ENCODE measurements around the gene GNPAT.

The GNPAT gene

DNA sequence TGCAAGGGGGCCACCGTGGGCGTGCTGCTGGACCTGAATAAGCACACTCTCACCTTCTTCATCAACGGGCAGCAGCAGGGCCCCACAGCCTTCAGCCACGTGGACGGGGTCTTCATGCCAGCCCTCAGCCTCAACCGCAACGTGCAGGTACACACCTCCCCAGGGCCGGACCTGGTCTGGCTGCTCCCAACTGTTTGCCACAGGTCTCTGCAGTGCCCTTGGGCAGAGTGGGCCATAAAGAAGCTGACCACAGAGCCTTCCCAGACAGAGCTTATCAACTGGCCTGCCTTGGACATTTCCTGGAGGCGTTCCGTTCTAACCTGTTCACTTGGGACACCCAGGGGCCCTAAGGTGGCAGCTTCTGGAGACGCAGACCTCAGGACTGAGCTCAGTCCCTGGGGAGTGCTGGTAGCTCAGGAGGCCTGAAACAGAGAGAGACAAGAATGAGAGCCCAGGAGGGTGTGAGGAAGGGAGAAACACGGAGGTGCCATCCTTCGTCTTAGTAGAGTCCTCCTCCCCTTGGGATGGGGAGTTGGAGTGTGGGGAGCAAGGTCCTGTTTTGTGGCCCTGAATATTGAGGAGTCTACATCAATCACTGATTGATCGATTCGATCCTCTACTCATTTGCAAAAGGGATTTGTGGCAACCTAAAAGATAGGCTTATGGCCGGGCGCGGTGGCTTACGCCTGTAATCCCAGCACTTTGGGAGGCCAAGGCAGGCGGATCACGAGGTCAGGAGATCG is 27.0 kb upstream of the GNPAT start:
- no peak for DNase-seq

DNA sequence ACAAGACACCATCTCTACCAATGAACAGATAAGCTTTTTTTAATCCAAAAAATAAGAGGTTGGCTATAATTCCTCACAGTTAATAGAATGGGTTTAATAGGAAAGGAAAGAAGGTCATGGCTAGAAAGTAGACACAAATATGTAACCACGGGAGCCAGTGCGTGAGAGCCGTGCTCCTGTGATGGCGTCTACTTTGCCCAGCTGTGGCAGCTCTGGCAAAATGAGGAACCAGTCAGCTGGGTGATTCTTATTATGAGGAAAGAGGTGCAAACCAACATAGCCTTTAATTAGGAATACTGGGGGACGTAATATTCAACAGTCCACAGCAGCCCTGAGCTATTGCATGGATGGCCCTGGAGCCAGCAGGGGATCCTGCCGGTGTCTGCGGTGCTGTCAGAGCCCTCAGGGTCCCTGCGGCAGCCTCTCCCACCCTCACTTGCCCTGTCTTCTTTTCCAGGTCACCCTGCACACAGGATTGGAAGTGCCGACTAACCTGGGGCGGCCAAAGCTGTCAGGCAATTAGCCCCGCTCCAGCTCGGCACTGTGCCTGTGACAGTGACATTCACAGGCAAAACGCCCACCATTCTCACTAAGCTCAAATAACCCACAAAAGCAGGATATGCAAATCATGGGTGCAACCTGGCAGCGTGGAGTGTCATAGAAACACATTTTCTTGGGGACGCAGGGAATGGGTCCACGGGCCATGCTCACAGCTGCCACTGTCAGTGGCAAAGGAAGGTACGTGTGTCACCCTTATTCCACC is 25.9 kb upstream of the GNPAT start:
- DNase-seq, result no peak

DNA sequence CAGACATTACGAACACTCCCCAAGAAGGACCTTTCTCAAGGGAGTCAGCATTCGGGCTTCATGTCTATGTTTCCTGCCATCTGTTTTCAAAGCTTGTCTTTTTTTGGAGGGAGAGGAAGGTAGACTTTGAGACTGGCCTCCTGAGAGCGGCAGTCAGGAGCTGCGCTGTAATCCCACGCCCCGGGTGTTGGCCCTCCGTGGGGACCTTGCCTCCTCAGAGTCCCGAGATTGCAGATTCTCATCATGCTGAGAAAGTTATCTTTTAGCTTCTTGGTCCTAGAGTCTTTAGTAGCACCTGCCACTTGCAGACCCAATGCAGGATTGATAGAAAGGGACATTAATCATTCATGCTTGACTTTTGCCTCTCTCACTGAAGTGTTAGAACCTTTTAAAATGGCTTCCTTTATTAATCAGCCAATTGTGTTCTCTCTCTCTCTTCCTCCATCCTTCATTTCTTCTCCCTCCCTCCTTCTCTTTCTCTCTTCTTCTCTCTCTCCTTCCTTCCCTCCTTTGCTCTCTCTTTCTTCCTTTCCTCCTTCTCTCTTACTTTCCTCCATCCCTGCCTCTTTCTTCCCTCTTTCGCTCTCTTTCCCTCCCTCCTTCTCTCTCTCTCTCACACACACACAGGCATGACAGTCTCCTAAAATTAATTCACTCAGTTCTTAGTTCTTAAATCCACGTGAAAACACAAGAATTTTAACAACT is 25.2 kb upstream of the GNPAT start:
- no peak for DNase-seq

DNA sequence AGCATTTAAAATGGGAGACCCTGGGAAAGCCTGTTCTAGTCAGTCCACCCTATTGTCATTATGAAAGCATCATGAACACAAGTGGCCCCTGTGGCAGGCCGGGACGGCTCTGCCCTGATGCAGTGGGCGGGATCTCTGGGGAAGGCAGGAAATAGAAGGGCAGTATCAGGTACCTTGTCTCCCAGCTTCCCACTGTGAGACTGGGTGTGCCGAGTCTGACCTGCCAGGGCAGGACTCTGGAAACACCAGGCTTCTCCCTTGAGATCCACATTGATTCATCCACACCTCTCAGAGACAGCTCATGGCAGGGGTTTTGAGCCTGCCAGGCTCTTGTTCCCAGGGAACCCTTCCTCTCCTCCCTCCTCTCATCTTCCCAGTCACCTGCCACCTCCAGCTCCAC is 24.5 kb upstream of the GNPAT start:
- peak; percentile 77 for DNase-seq

DNA sequence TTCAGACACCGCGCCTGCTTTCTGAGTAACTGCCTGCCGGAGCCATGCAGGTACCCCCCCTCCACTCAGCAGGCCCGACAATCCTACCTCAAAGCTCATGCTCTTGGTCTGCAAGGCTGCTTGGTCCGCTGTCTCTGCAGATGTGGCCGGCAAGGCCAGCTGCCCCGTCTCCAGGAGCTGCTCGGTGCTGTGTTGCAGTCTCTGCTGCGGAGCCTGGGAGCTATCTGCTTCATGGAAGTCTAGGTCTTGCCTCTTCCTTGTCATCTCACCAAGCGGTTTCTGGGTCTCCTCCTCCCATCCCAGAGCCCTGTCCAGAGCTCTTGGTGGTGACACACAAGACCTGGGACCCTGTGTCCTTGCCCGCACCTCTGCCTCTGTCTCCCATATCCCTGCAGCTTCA is 24.0 kb upstream of the GNPAT start:
- DNase-seq, result no peak

DNA sequence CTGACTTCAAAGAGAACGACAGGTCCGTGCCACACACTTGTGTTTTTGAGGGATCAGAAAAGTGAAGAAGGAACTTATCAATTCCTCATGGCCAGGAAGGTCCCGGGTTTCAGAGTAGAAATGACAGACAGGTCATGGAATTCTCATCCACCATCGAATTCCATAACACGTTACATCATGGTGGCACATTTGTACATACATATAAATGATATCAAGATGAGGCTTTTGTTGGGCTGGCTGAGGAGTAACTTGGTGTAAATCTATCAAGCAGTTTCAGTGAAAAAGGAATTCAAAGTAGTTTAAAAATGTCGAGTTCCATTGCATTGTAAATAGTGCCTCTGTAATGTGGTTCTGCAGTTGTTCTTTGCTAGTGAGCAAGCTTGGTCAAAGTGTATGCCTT is 22.9 kb upstream of the GNPAT start:
- no peak for DNase-seq

DNA sequence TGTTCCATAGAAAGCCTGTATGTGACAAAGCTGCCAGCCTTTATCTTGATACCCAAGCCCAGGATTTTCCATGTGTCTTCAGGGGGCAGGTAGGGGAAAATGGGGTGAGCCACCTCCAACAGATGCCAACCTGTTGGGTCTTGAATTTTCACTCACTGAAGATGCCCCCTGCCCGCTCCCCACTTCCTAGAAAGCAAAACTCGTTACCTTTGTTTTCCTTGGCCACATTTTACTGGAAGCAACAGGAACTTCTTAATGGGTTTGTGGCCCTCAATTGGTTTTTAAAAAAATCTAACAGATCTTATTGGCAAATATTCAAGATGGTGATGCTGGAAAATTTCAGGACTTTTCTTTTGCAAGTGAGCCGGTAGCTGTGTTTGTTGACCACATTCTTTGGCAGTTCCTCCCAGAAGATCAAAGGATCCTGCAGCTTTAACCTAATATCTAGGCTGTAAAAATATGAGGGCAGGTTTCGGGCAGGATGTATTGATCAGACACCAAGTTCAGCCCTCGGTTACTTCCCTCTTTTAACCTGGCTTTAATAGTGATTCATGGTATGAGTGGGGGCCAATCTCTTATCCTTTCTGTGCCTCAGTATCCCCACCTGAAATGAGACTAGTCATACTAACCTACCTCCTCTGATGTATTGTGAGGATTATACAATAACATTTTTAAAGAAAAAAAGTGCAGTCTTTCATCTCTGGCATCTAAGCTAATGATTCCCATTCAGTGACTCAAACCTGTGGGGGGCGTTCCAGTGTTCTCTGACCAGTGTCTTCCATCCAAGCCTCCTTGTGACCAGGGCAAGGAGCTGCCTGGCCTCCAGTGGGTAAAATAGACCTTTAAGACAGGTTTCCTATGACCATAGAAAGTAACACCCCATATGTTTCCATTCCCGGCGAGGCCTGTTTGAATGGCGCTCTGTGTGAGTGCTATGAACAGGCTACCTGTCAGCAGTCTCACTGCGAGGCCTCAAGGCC is 21.3 kb upstream of the GNPAT start:
- DNase-seq, result no peak

DNA sequence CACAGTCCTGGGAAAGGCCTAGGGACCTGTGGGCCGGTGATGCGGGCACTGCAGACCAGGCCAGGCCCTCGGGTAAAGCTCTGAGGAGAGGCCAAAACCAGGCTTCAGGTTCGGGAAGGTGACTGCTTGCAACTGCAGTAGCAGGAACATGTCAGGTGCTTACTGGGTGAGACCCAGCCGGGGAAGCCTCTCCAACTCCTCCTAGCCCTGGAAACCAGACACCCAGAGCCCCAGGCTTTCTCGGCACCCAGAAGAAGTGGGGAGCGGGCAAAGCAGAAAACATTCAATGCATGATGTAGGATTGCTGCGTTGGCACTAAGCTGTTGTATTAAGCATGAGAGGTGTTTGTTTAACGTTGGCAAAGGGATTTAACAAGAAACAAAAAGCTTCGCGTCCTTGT is 20.2 kb upstream of the GNPAT start:
- no peak for DNase-seq

DNA sequence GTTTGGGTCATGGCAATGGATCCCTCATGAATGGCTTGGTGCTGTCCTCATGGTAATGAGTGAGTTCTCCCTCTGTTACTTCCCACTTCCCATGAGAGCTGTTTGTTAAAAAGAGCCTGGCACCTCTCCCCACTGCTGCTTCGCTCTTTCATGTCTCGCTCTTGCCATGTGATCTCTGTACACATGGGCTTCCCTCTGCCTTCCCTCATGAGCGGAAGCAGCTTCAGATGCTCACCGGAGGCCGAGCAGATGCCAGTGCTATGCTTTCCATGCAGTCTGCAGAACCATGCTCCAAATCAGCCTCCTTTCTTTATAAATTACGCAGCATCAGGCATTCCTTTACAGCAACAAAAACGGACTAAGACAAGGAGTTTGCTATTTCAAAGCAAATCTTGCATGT is 14.9 kb upstream of the GNPAT start:
- no peak for DNase-seq

DNA sequence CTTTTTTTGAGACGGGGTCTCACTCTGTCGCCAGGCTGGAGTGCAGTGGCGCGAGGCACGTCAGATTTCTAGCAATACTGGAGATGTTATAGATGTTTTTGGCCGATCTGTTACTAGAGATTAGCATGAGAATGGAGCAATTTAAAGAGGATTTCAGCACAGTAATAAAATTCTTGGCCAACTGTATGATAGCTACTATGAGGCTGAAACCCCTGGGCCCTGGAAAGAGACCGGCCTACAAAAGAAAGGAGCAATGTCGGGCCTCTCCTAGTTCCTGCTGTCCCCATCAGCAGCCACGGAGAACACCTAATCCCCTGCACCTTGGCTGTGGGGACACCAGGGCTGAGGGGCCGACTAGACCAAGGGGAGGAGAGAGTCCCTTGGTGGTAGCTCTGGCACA is 9.5 kb upstream of the GNPAT start:
- DNase-seq, result no peak

DNA sequence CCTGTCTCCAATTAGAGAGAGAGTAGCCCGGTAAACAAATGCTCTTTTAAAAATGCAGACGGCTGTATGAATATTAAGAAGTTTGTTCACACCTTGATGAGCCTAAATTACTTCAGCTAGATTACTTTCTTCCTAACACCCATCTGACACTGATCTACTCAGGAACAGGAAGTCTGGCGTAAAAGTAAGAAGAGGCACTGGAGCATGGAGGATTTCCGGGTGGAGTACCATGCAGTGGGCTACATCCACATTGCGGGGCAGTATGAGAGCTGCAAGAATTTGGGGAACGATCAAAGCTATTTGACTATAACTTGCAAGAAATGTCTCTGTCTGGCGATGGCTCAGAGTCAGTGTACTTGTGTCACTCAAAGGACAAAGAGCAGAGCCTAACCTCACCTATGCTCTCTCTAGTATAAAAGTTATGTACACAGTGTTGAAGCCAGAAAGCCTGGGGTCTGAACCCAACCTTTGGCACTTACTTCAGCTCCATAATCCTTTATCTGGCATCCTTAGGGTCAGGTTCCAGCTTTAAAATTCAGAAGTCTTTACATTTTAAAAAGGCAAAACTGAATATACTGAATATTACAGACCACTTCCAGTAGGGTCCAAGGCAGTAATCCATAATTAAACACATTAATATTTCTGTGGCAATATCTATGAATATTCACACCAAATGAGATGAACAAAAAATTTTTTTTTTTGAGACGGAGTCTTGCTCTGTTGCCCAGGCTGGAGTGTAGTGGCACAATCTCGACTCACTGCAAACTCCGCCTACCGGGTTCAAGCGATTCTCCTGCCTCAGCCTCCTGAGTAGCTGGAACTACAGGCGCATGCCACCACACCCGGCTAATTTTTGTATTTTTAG is 7.9 kb upstream of the GNPAT start:
- DNase-seq, result no peak

DNA sequence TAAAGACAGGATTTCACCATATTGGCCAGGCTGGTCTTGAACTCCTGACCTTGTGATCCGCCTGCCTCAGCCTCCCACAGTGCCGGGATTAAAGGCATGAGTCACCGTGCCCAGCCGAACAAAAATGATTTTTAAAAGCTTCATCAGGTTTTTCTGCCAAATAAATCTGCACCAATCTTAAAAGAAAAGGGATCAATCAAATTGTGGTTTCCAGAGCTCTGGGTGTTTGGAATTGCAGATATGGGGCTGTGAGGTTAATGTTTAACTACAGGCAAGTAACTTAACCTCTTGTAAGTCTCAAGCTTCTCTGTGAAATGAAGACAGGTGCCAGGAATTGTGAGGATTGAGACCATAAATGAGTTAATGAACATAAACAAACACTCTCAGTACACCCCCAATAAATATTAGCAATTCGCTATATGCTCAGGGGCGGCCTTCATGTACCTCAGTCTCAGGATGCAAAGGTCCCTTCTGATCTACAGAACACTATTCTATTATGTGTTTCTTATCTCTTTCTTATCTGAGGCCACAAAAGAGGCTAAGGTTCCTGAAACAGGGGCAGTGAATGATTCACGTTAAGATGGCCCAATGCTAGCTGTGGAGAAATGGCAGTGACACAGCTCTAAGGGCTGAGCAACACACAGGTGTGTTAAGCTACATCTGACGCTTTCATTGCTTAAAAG is 7.1 kb upstream of the GNPAT start:
- no peak for DNase-seq

DNA sequence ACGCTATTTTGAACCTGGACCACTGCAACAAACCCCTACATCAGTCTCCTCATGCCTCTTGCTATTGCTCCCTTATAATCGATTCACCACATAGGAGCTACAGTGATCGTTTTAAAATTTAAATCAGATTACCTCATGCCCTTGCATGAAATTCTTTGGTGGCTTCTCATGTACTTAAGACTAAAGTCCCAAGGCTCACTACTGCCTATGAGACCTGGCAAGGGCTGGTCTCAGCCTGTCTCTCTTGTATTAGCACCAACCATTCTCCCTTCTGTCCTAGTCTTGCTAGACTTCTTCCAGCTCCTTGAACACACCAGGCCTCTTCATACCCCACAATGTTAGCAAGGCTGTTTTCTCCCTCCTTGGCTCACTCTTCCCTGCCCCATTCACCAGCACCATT is 6.5 kb upstream of the GNPAT start:
- no peak for DNase-seq

DNA sequence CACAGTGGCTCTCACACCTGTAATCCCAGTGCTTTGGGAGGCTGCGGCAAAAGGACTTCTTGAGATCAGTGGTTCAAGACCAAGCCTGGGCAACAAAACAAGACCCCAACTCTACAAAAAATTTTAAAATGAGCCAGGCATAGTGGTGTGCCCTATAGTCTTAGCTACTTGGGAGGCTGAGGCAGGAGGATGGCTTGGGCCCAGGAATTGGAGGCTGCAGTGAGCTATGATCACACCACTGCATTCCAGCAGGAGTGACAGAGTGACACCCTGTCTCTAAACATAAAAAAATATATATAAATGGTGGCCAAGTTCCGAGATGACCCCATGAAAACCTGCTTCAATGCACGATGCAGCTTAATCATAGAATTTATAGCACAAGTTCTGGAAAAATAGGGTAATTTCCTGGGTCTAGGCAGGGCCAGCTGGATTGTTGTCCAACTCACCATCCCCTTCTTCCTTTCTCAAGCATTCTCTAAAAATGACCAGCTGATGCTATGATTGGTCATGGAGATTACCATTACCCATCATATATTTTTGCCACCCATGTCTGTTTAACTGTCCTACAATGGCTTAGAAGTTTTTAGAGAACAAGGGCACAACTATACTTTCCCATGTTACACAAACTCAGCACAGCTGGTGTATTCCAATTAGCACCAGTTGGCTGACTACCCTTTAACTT is 5.3 kb upstream of the GNPAT start:
- no peak for DNase-seq

DNA sequence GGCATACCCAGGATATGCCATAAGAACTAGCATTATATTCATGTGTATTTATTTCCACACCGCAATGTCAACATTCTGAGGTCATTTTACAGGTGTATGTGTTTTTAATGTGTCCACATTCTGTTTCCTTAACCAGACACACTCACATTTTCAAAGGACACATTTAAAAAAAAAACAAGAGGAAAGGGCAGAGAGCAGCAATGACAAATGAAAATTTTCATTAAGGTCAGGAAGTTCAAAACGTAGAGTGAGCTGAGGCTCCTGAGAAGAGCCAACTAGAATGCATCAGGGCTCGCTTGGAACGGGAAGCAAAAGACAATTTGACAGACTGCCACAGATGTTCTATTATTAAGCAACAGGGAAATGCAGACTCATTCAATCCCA is 4.8 kb upstream of the GNPAT start:
- peak; percentile 51 for DNase-seq

DNA sequence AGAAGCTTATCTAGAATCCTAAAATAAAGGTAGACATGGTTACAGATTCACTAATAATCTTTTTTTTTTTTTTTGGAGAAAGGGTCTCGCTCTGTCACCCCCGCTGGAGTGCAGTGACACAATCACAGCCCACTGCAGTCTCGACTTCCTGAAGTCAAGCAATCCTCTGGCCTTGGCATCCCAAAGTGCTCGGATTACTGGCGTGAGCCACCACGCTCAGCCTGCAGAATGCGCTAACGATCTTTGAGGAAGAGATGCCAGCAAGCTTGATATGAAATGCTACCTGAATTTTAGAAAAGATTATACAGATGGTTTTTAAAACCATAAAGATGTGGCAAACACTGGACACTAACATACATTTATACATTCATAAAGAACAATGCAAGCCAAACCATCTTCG is 4.1 kb upstream of the GNPAT start:
- DNase-seq, result no peak

DNA sequence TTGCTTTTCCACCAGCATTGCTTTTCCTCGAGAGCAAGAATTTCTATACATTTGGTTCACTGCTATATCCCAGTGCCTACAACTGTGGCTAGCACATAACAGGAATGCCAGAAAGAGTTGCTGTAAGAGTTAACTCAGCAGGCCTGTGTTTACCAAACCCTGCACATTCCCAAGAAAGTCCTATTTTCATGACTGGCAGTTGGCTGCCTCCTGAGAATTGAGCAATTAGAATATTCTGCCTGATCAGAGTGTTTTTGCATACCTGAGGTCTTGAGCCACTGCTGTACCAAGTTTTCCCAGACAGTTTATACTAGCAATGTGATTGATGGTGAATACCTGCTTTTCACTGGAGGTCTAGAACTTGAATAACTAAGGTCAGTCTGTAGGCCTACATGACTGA is 2.7 kb upstream of the GNPAT start:
- DNase-seq, result no peak

DNA sequence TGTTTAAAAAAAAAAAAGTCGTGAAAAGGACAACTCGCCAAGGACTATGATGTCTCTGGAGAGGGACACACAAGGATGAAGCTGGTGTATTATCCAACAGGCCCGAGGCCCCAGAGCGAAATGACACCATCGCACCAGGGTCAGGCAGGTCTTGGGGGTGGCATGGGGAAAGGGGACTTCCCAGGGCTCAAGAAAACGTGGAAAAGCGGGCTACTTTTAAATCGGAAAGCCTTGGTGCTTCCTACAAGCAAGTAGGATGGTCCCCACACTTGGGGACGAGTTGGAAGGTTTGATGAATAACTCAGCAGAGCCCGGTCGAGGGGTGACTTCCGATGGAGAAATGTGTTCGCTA is 505 bp upstream of the GNPAT start:
- DNase-seq, result peak; percentile 37

DNA sequence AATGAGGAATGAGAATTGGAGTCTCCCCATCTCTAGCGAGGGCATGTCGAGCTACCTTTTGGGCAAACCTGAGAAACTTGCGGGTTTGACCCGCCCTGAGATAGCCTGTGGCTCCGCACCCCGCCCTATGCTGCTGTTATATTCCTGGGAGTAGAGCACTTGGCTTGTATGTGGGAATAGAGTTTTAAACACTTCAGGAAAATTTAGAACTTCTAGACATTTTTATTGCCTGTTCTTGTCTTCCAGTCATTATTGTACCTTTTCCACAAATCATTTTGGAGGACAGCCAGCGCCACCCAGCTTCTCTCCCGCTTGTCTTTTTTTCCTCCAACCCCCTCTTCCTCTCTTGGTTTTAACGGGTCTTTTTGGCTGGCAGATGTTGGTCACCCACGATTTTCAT is 738 bp downstream of the GNPAT start:
- DNase-seq, result peak; percentile 59

DNA sequence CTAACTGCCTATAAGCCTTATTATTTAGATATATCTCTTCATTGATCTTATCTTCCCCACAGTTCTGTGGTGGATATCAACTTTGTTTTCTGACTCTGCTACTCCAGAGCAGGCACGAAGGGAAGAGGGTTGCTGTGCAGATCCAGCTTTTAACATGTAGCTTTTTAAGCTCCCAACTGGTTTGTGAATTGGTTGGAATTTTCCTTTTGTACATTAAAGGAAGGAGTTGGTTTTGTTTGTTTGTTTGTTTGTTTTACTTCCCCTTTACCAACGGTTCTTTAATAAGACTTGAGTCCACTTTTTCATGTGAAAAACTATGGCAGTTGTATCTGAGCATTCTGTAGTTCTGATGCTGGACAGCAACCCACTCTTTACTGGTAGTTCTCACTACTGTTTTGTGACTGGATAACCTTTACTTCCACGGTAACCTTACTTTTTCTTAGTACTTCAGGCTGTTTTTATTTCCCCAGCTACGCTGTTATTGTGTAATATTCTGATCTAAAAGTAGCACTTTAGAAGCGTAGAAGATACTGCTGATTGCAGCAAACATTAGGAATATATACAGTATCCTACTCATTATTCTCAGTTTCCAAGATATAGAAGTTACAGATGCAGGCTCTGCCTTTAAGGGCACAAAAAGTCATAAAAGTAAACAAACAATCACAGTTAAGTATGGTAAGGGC is 1.6 kb downstream of the GNPAT start:
- DNase-seq, result no peak
